Activated naive CD4-positive, alpha-beta T cell treated with anti-CD3 and anti-CD28 coated beads, Interleukin-2, amount 50 U/mL, for 72 hours (primary cell): ENCODE data around the gene BACE1-AS. TPM values are rescaled to one million over a fixed set of nuclear protein-coding genes. Genes with fewer than 3 reads are reported as not detected.

Source experiments
- ATAC-seq, 2 donors: fragments of 150-1000 bp; cut with Tn5 transposase; 2 replicates each; pipeline ENCODE4 v1.10.0; 2021; ENCODE audit warnings: mild to moderate bottlenecking in 2 of 2, moderate library complexity in 2 of 2
- DNase-seq, 2 donors: peaks; one replicate each; pipeline ENCODE4 v3.0.0; 2021 to 2022; ENCODE audit warnings: low spot score in 2 of 2
- H3K27ac Mint-ChIP-seq, 2 donors: one replicate each; pipeline ENCODE4 v1.8.0; 2022; ENCODE audit warnings: mild to moderate bottlenecking in 2 of 2, mixed read lengths in 2 of 2
- H3K36me3 Mint-ChIP-seq, 2 donors: one replicate each; pipeline ENCODE4 v1.8.0; 2022; ENCODE audit warnings: mixed read lengths in 2 of 2
- H3K9me3 Mint-ChIP-seq, 2 donors: one replicate each; pipeline ENCODE4 v1.8.0; 2022; ENCODE audit warnings: mixed read lengths in 2 of 2
- total RNA-seq, 2 donors: library from RNA; stranded (reverse); gene quantifications; one replicate each; pipeline ENCODE4 v1.2.3, GENCODE V29; 2022

The BACE1-AS gene
- total RNA-seq, 2 donors from 2014 or later: 3.1 to 7.0 TPM

DNA sequence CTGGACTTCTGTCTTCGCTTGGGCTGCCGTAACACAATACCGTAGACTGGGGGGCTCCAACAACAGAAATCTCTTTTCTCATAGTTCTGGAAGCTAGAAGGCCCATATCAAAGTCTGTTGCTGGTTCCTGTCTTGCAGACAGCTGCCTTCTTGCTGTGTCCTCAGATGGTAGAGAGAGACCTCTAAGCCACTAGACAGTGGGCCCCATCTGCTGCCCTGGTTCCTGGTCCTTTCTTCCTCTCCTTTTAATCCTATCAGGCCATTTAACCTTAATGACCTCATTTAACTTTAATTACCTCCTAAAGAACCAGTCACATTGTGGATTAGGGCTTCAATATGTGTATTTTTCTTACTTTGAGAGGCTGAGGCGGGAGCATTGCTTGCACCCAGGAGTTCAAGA is 45.9 kb downstream of the BACE1-AS start:
- Mint-ChIP-seq H3K36me3 (peaks cover 4 to 9% of the 10 kb centered on the region in 2 donors), H3K27ac (no peak overlapping the region), H3K9me3 (no peaks in the 10 kb centered on the region)
- peak in 1 of 2 donors; percentile 3 for DNase-seq
- ATAC-seq: no peak

Other genes starting within 250 kb of the BACE1-AS start
- 10 to 100 TPM; 14.6 to 39.5 TPM for gene SIK3, start 192.9 kb upstream of the BACE1-AS start, total RNA-seq
- 10 to 100 TPM; 63.4 to 64.5 TPM for gene PAFAH1B2, start 147.1 kb upstream of the BACE1-AS start, total RNA-seq
- gene SIDT2, start 112.6 kb upstream of the BACE1-AS start, total RNA-seq: 10 to 100 TPM; 20.9 to 32.0 TPM
- gene TAGLN, start 92.0 kb upstream of the BACE1-AS start, total RNA-seq: 1 to 10 TPM; 1.5 to 5.4 TPM
- gene PCSK7, start 59.3 kb upstream of the BACE1-AS start, total RNA-seq: 100 to 1,000 TPM; 126 to 201 TPM
- gene RNF214, start 58.7 kb upstream of the BACE1-AS start, total RNA-seq: 10 to 100 TPM; 13.3 to 21.6 TPM
- under 1 TPM; 0.11 to 0.39 TPM for gene BACE1, start 24.9 kb downstream of the BACE1-AS start, total RNA-seq
- 10 to 100 TPM; 20.1 to 30.1 TPM for gene CEP164, start 36.5 kb downstream of the BACE1-AS start, total RNA-seq